NB4 (cell line): ENCODE measurements around the gene SCYGR5.

Source experiments
- CTCF ChIP-seq: IDR thresholded peaks from one replicate; pipeline ENCODE4 v1.5.1; 2012; ENCODE audit warnings: low read depth, low read length
- MAX ChIP-seq: IDR thresholded peaks from 2 replicates; pipeline ENCODE4 v1.6.1; 2011; ENCODE audit warnings: low read depth, low read length
- POLR2A ChIP-seq: IDR thresholded peaks from 2 replicates; pipeline ENCODE4 v1.6.1; 2011; ENCODE audit warnings: mild to moderate bottlenecking; ENCODE audit not compliant: insufficient read length; ENCODE audit errors: extremely low read depth

DNA sequence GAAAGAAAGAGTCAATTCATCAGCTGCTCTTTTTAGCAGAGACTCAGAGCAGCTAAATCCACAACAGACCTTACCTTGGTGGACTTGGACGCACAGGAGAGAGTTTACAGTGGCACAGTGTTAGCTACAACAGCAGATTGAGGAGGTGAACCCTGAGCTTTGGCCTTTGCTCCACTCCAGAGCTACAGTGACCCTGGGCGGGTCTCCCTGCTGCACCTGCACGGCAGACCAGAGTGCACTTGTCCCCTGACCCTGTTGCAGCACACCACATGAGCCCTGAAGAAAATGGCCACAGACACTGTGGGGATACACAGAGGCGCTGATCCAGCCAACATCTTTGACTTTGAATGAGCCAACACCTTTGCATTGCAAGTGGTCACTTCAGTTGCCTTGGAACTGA is 40.3 kb downstream of the SCYGR5 start:
- no peak for TF ChIP-seq CTCF
- no peak for TF ChIP-seq POLR2A
- TF ChIP-seq MAX: no peak
